H1 (cell line): ENCODE data around the gene NAA50.

ENCODE experiments used
- ZNF274 ChIP-seq: IDR thresholded peaks from 2 replicates; pipeline ENCODE4 v1.7.0; 2012; ENCODE audit warnings: low read length, borderline replicate concordance; ENCODE audit errors: extremely low read depth
- TF ChIP-seq, protein P1 (sequence below): IDR thresholded peaks from 2 replicates; pipeline ENCODE4 v1.6.1; 2012; ENCODE audit warnings: inconsistent platforms

GRCh38 chr3:113741086-113741485 lies 5.0 kb downstream of the NAA50 start:
- no peak for TF ChIP-seq ZNF274
- TF ChIP-seq, protein P1, sequence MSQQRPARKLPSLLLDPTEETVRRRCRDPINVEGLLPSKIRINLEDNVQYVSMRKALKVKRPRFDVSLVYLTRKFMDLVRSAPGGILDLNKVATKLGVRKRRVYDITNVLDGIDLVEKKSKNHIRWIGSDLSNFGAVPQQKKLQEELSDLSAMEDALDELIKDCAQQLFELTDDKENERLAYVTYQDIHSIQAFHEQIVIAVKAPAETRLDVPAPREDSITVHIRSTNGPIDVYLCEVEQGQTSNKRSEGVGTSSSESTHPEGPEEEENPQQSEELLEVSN, result no peak
